Bronchial epithelial cell (primary cell): ENCODE results near the gene KDM4B. TPM values are rescaled to one million over a fixed set of nuclear protein-coding genes. Genes with fewer than 3 reads are reported as not detected.

Experiments used
- DNase-seq: peaks from one replicate; pipeline ENCODE4 v3.0.0-alpha.2; 2010; ENCODE audit warnings: low read depth
- FAIRE-seq: peaks from 2 replicates; lab custom pipeline; 2011; peaks lifted over from hg19 to GRCh38; lab: Jason Lieb, UNC
- H3K27me3 ChIP-seq: 2 replicates; pipeline ENCODE4 v1.5.1; 2011; ENCODE audit warnings: low read length; ENCODE audit not compliant: control insufficient read depth, insufficient read depth
- H3K36me3 ChIP-seq: 2 replicates; pipeline ENCODE4 v1.5.1; 2011; ENCODE audit warnings: low read length; ENCODE audit not compliant: control insufficient read depth, insufficient read depth
- H3K4me3 ChIP-seq: 2 replicates; pipeline ENCODE4 v1.5.1; 2011; ENCODE audit warnings: mild to moderate bottlenecking, low read depth, low read length, control low read depth
- total RNA-seq: library from RNA; depleted of rRNA; stranded (reverse); fragments of >200 nt; gene quantifications from 2 replicates; pipeline ENCODE4 v1.2.1, GENCODE V29; 2014
- TF ChIP-seq, protein P1 (sequence below): IDR thresholded peaks from 2 replicates; pipeline ENCODE4 v1.5.1; 2011; ENCODE audit warnings: mild to moderate bottlenecking, moderate library complexity, low read length, control low read depth, inconsistent platforms; ENCODE audit not compliant: insufficient read depth, severe bottlenecking

The KDM4B gene
- total RNA-seq, 1 donor from 2014 or later = 12.6 TPM

DNA sequence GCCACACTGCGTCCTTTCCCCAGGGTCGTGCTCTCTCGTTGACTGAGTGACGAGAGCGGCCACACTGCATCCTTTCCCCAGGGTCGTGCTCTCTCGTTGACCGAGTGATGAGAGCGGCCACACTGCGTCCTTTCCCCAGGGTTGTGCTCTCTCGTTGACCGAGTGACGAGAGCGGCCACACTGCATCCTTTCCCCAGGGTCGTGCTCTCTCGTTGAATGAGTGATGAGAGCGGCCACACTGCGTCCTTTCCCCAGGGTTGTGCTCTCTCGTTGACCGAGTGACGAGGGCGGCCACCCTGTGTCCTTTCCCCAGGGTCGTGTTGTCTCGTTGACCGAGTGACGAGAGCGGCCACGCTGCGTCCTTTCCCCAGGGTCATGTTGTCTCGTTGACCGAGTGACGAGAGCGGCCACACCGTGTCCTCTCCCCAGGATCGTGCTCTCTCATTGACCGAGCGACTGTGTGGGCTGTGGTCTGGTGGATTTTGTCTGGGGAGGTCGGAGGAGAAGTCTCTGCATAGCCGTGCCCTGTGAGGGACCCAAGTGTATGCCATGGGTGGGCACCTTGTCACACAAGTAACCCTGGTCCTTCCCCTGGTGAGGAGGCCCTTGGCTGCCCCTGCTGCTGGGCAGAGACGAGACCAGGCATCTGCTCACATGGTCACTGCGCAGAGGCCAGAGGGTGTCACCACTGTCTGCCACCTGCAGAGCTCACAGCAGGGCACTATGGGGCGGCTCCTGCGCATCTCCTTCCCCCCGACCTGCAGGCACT, 107.7 kb downstream of the KDM4B start:
- TF ChIP-seq, protein P1, sequence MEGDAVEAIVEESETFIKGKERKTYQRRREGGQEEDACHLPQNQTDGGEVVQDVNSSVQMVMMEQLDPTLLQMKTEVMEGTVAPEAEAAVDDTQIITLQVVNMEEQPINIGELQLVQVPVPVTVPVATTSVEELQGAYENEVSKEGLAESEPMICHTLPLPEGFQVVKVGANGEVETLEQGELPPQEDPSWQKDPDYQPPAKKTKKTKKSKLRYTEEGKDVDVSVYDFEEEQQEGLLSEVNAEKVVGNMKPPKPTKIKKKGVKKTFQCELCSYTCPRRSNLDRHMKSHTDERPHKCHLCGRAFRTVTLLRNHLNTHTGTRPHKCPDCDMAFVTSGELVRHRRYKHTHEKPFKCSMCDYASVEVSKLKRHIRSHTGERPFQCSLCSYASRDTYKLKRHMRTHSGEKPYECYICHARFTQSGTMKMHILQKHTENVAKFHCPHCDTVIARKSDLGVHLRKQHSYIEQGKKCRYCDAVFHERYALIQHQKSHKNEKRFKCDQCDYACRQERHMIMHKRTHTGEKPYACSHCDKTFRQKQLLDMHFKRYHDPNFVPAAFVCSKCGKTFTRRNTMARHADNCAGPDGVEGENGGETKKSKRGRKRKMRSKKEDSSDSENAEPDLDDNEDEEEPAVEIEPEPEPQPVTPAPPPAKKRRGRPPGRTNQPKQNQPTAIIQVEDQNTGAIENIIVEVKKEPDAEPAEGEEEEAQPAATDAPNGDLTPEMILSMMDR = no peak
- DNase-seq (no peak), FAIRE-seq (peak; percentile 88)
- Histone ChIP-seq H3K27me3 (no peaks in the 10 kb centered on the region), H3K4me3 (no peak overlapping the region), H3K36me3 (peaks cover 23% of the 10 kb centered on the region)

DNA sequence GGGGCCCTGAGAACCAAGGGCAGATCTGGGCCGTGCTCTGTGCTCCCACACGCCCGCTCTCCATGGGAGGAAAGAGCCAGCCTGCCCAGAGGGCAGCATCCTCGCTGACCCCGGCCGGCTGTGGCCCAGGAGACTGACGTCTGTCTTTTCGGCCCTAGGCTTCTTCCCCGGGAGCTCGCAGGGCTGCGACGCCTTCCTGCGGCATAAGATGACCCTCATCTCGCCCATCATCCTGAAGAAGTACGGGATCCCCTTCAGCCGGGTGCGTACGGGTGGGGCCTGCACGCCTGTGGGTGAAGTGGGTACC, 108.2 kb downstream of the KDM4B start:
- FAIRE-seq (no peak), DNase-seq (no peak)
- H3K27me3 ChIP-seq = no peaks in the 10 kb centered on the region
- H3K4me3 ChIP-seq = no peak overlapping the region
- H3K36me3 ChIP-seq = peaks cover 28% of the 10 kb centered on the region
- TF ChIP-seq, protein P1 = no peak

DNA sequence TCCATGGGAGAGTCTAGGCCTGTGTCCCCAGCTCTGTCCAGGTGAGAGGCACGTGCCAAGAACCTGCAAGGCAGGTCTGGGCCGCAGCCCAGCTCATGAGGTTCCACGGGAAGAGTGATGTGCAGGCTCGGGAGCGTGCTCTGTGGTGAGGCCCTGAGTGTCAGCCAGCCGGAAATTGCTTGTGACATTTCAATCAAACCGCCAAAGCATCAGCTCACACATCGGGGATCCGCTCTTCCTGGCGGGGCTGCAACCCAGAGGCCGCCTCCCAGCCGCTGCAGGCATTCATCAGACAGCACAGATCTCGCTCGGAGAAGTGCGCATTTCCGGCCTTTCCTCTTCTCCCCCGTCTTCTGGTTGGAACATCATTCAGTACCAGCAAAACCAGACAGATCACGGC, 109.3 kb downstream of the KDM4B start:
- FAIRE-seq (no peak), DNase-seq (no peak)
- no peak overlapping the region for H3K4me3 ChIP-seq
- TF ChIP-seq, protein P1 = no peak
- H3K27me3 ChIP-seq = no peaks in the 10 kb centered on the region
- H3K36me3 ChIP-seq = peaks cover 29% of the 10 kb centered on the region

GRCh38 chr19:5078666-5079065, 109.8 kb downstream of the KDM4B start:
- DNase-seq = no peak
- no peak for FAIRE-seq
- H3K4me3 ChIP-seq = no peak overlapping the region
- no peaks in the 10 kb centered on the region for H3K27me3 ChIP-seq
- TF ChIP-seq, protein P1 = no peak
- H3K36me3 ChIP-seq = peaks cover 31% of the 10 kb centered on the region

DNA sequence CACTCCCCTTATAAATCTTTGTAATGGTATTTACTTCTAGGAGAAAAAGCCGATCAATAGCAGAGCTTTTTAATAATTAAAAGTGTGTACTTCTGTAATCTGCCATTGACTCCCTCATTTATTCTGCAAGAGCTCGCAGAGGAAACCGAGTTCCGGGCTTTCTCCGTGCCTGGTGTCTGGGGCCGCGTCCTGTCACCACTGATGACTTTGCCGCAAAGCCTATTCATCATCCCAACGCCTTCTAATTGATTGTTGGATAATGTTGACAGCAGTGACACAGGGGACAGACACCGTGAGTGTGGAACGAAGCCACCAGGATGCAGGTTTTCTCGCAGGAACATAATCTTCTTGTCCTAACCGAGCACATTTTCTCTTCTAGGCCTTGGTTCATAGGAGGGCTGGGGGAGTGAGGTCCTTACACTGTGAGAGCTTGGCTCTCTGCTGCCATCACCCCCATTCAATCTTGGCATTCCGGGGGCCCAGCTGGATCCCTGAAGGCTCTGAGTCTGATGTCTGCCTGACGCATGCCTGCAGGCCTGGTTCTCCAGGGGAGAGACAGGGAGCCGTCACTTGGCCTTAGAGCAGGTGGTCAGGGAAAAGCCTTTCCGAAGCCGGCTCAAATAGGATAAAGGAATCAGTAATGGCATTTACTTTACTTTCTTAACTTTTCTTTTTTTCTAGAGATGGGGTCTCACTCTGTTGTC, 110.3 kb downstream of the KDM4B start:
- FAIRE-seq = no peak
- no peak overlapping the region for H3K4me3 ChIP-seq
- peaks cover 28% of the 10 kb centered on the region for H3K36me3 ChIP-seq
- no peak for DNase-seq
- H3K27me3 ChIP-seq = no peaks in the 10 kb centered on the region
- TF ChIP-seq, protein P1 = no peak
